Trophoblast cell (in vitro differentiated cells and primary cell): ENCODE data around the gene CS. TPM values are rescaled to one million over a fixed set of nuclear protein-coding genes. Genes with fewer than 3 reads are reported as not detected.
"Not testable (repeated sequence)": the region's sequence is repeated elsewhere in the genome, so short reads cannot be mapped to it uniquely, and the experiment has no call there.

Experiments used
- DNase-seq, 2 donors: peaks; one replicate each; pipeline ENCODE4 v3.0.0-alpha.2; 2016
- H2AFZ ChIP-seq: 2 replicates; pipeline ENCODE4 v1.6.1; 2013; ENCODE audit warnings: low read length, moderate library complexity, mild to moderate bottlenecking; ENCODE audit not compliant: insufficient read depth, poor library complexity
- H2AK5ac ChIP-seq: 2 replicates; pipeline ENCODE4 v1.6.1; 2013; ENCODE audit warnings: mild to moderate bottlenecking, low read length
- H2BK120ac ChIP-seq: 2 replicates; pipeline ENCODE4 v1.6.1; 2013; ENCODE audit warnings: low read length, mild to moderate bottlenecking, moderate library complexity; ENCODE audit not compliant: insufficient read depth, poor library complexity
- H2BK12ac ChIP-seq: 2 replicates; pipeline ENCODE4 v1.6.1; 2013; ENCODE audit warnings: mild to moderate bottlenecking, low read length, moderate library complexity
- H2BK5ac ChIP-seq: 2 replicates; pipeline ENCODE4 v1.6.1; 2013; ENCODE audit warnings: low read length, low read depth, moderate library complexity, mild to moderate bottlenecking; ENCODE audit not compliant: poor library complexity
- H3K14ac ChIP-seq: 2 replicates; pipeline ENCODE4 v1.6.1; 2013; ENCODE audit warnings: mild to moderate bottlenecking, low read length
- H3K18ac ChIP-seq: 2 replicates; pipeline ENCODE4 v1.6.1; 2013; ENCODE audit warnings: mild to moderate bottlenecking, low read length
- H3K23ac ChIP-seq: 2 replicates; pipeline ENCODE4 v1.6.1; 2013; ENCODE audit warnings: low read length
- H3K27ac ChIP-seq: 2 replicates; pipeline ENCODE4 v1.5.1; 2013; ENCODE audit warnings: low read depth, mild to moderate bottlenecking, inconsistent platforms, low read length, moderate library complexity
- H3K27me3 ChIP-seq: 2 replicates; pipeline ENCODE4 v1.6.1; 2013; ENCODE audit warnings: inconsistent platforms, mild to moderate bottlenecking, low read length, moderate library complexity; ENCODE audit not compliant: insufficient read depth
- H3K36me3 ChIP-seq, 2 experiments: 1 replicate in 1 of 2; 2 replicates in 1 of 2; pipeline ENCODE4 v1.6.1; 2013; ENCODE audit warnings: low read length in 2 of 2, mild to moderate bottlenecking in 2 of 2, moderate library complexity in 1 of 2; ENCODE audit not compliant: insufficient read depth in 2 of 2, control insufficient read depth in 1 of 2
- H3K4ac ChIP-seq: 2 replicates; pipeline ENCODE4 v1.6.1; 2013; ENCODE audit warnings: low read depth, mild to moderate bottlenecking, low read length, moderate library complexity
- H3K4me1 ChIP-seq, 2 experiments: 1 replicate in 1 of 2; 2 replicates in 1 of 2; pipeline ENCODE4 v1.6.1; 2013; ENCODE audit warnings: low read length in 2 of 2, mild to moderate bottlenecking in 2 of 2, moderate library complexity in 1 of 2; ENCODE audit not compliant: insufficient read depth in 2 of 2, control insufficient read depth in 1 of 2
- H3K4me2 ChIP-seq: 2 replicates; pipeline ENCODE4 v1.6.1; 2013; ENCODE audit warnings: inconsistent platforms, mild to moderate bottlenecking, low read length, moderate library complexity
- H3K4me3 ChIP-seq: 2 replicates; pipeline ENCODE4 v1.5.1; 2013; ENCODE audit warnings: mild to moderate bottlenecking, low read depth, low read length, inconsistent platforms
- H3K79me1 ChIP-seq: one replicate; pipeline ENCODE4 v1.6.1; 2013; ENCODE audit warnings: low read length
- H3K79me2 ChIP-seq: 2 replicates; pipeline ENCODE4 v1.6.1; 2013; ENCODE audit warnings: low read length, mild to moderate bottlenecking; ENCODE audit not compliant: control insufficient read depth, insufficient read depth, poor library complexity
- H3K9ac ChIP-seq: 2 replicates; pipeline ENCODE4 v1.6.1; 2013; ENCODE audit warnings: mild to moderate bottlenecking, low read length
- H3K9me3 ChIP-seq: 2 replicates; pipeline ENCODE4 v1.6.1; 2013; ENCODE audit warnings: low read depth, mild to moderate bottlenecking, control low read depth, inconsistent platforms, low read length; ENCODE audit not compliant: insufficient read depth
- H4K12ac ChIP-seq: 2 replicates; pipeline ENCODE4 v1.6.1; 2013; ENCODE audit warnings: low read depth, mild to moderate bottlenecking, low read length, moderate library complexity
- H4K8ac ChIP-seq: 2 replicates; pipeline ENCODE4 v1.6.1; 2013; ENCODE audit warnings: low read depth, mild to moderate bottlenecking, low read length, moderate library complexity
- H4K91ac ChIP-seq: one replicate; pipeline ENCODE4 v1.6.1; 2013; ENCODE audit warnings: low read depth, mild to moderate bottlenecking, low read length, moderate library complexity
- WGBS: extraction: QIAGEN DNeasy Blood & Tissue Kit; methylation state at CpG from one replicate; pipeline ENCODE4 v1.1.7; 2013; ENCODE audit warnings: missing lambda C conversion rate; ENCODE audit not compliant: insufficient read length, insufficient coverage; ENCODE audit errors: extremely low coverage; 5-methylcytosine and 5-hydroxymethylcytosine counted together
- polyA plus RNA-seq: library from polyadenylated mRNA; stranded (reverse); fragments of 200-250 nt; gene quantifications from 2 replicates; pipeline ENCODE4 v1.2.3, GENCODE V29; 2013

CS gene
- 101 and 105 TPM in 2 replicates for polyA plus RNA-seq

DNA sequence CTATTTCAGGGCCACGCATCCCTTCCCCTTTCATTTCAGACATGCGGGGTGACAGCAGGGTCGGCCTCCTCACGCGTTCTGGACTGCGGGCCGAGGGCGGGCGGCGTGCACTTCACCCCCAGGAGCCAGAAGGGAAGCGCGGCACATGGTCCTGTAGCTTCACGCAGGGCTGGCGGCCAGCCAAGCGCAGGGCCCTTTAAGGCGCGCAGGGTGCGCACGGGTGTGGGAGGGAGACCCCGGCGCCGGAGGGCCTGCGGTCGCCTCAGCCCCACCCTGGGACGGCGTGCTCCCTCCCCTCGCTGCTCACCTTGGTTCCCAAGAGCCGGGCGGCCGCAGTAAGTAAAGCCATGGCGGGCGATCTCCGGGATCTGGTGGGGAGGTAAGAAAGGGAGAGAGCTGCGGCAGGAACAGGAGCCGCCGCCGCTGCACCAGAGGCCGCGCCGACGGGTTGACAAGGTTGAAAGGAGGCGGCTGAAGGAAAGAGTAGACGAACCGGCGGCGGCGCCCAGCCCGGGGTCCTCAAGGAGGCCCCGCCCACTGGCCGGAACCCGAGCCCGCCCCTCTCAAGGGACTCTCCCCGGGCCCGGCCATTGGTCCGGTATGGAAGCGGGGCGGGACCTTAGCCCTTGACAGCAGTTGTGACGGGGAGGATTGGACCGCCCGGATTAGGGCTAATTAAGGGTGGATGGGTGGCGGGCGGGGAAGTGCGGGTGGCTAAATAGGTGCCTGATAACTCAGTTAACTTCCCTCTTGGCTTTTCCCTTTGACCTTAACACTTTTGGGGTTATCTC, at the start of gene CS:
Gene CS (minus strand): TSS at position 478 of the 791 bp plus-strand sequence. CDS start 129 bp downstream, at position 349.
- peaks cover 11 to 14% of the 10 kb centered on the region in 2 experiments for H3K36me3 ChIP-seq
- H3K4ac ChIP-seq: peak within 1 kb of the TSS; percentile 71
- peak within 1 kb of the TSS; percentile 7 for H2BK5ac ChIP-seq
- peak; percentile 99 for DNase-seq
- H4K91ac ChIP-seq: peak within 1 kb of the TSS; percentile 83
- H3K23ac ChIP-seq: no peak within 1 kb of the TSS
- peak within 1 kb of the TSS; percentile 80 for H4K8ac ChIP-seq
- peak within 1 kb of the TSS; percentile 89 for H3K18ac ChIP-seq
- H2BK12ac ChIP-seq: no peak within 1 kb of the TSS
- peak within 1 kb of the TSS; percentile 67 for H2AFZ ChIP-seq
- no peaks in the 10 kb centered on the region for H3K27me3 ChIP-seq
- peak within 1 kb of the TSS; percentile 89 for H3K4me2 ChIP-seq
- peak within 1 kb of the TSS; percentile 88 for H2BK120ac ChIP-seq
- WGBS: no CpG with 5 or more reads among the region's 63 CpGs
- H3K14ac ChIP-seq: peak within 1 kb of the TSS; percentile 75
- no peaks in the 10 kb centered on the region for H3K9me3 ChIP-seq
- peaks cover 8% of the 10 kb centered on the region for H3K79me1 ChIP-seq
- peak within 1 kb of the TSS; percentile 39 for H4K12ac ChIP-seq
- H3K9ac ChIP-seq: peak within 1 kb of the TSS; percentile 88
- peak within 1 kb of the TSS; percentile 70 for H3K27ac ChIP-seq
- H3K4me3 ChIP-seq: peak within 1 kb of the TSS; percentile 100
- H2AK5ac ChIP-seq: peak within 1 kb of the TSS; percentile 69
- H3K79me2 ChIP-seq: peaks cover 9% of the 10 kb centered on the region
- peaks cover 4% of the 10 kb centered on the region in 2 experiments for H3K4me1 ChIP-seq

DNA sequence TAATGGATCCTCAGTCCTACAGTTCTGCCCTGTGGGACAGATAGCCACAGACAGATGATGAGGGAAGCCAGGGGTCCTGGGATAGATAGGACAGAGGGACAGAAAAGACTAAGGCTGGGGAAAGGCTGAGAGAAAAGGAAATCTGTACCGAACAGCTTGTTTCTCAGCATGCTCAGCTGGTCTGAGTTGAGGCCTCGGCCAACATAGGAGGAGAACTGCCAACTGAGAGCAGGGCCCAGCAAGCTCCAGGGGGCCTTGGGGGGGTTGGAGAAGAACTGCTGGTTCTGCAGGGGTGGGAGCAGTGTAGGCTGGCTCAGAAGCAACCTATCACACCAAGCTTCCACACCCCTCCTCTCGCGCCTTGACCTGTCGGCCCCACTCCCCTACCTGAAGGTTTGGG, 48.6 kb upstream of the CS start:
- no peak overlapping the region for H4K8ac ChIP-seq
- peaks cover 43 to 58% of the 10 kb centered on the region in 2 experiments for H3K36me3 ChIP-seq
- no peak overlapping the region for H2BK5ac ChIP-seq
- H3K27ac ChIP-seq: no peak overlapping the region
- H4K91ac ChIP-seq: no peak overlapping the region
- H3K79me1 ChIP-seq: peaks cover 5% of the 10 kb centered on the region
- H3K9ac ChIP-seq: no peak overlapping the region
- H3K27me3 ChIP-seq: no peaks in the 10 kb centered on the region
- no CpG with 5 or more reads among the region's 5 CpGs for WGBS
- peaks cover 5% of the 10 kb centered on the region in 2 experiments for H3K4me1 ChIP-seq
- H4K12ac ChIP-seq: no peak overlapping the region
- H3K18ac ChIP-seq: no peak overlapping the region
- no peak overlapping the region for H2BK120ac ChIP-seq
- H3K9me3 ChIP-seq: no peaks in the 10 kb centered on the region
- H3K14ac ChIP-seq: no peak overlapping the region
- H2BK12ac ChIP-seq: no peak overlapping the region
- H3K4me2 ChIP-seq: no peak overlapping the region
- no peak overlapping the region for H3K23ac ChIP-seq
- no peak overlapping the region for H2AFZ ChIP-seq
- no peaks in the 10 kb centered on the region for H3K79me2 ChIP-seq
- no peak overlapping the region for H3K4me3 ChIP-seq
- no peak for DNase-seq
- no peak overlapping the region for H2AK5ac ChIP-seq
- no peak overlapping the region for H3K4ac ChIP-seq

DNA sequence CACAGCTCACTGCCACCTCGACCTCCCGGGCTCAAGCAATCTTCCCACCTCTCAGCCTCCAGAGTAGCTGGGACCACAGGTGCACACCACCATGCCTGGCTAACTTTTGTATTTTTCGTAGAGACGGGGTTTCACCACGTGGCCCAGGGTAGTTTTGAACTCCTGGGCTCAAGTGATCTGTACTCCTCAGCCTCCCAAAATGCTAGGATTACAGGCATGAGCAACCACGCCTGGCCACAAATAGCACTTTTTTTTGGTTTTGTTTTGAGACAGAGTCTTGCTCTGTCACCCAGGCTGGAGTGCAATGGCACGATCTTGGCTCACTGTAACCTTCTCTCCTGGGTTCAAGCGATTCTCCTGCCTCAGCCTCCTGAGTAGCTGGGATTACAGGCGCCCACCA, 47.1 kb upstream of the CS start:
- no CpG with 5 or more reads among the region's 9 CpGs for WGBS
- not testable (repeated sequence) for H3K18ac ChIP-seq, H3K4me2 ChIP-seq, H4K91ac ChIP-seq, H3K9ac ChIP-seq, H3K4ac ChIP-seq, DNase-seq, H4K8ac ChIP-seq, H3K4me3 ChIP-seq, H4K12ac ChIP-seq, H3K9me3 ChIP-seq, H2AFZ ChIP-seq, H2BK12ac ChIP-seq, H3K23ac ChIP-seq, H3K27me3 ChIP-seq, H2BK5ac ChIP-seq, H3K27ac ChIP-seq, H2AK5ac ChIP-seq, H3K14ac ChIP-seq, H3K79me1 ChIP-seq, H2BK120ac ChIP-seq, H3K4me1 ChIP-seq, H3K79me2 ChIP-seq
- H3K36me3 ChIP-seq: peaks cover 41 to 69% of the 10 kb centered on the region in 2 experiments

DNA sequence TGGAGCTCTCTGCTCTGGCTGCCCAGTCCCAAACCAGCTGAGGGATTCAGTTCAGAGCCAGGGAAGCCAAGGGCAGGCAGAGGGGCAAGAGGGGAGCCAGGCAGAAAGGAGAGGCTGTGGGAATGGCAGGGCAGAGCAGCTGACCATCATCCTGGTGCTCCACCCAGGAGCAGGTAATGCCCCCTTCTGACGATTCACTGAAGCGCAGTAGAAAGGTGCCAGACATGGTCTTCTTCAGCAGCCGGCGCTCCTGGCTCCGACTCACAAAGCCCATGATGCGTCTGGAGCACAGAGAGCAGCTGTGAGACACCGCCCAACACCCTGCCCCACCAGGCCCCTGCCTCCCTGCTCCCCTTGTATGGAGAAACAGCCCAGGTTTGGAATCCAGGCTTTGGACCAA, 46.5 kb upstream of the CS start:
- no peak overlapping the region for H2AK5ac ChIP-seq
- no peak overlapping the region for H3K4me2 ChIP-seq
- H3K79me1 ChIP-seq: peaks cover 5% of the 10 kb centered on the region
- H3K4me1 ChIP-seq: peaks cover 5% of the 10 kb centered on the region in 2 experiments
- no peak overlapping the region for H3K27ac ChIP-seq
- no peak overlapping the region for H3K23ac ChIP-seq
- no peak overlapping the region for H3K14ac ChIP-seq
- H4K12ac ChIP-seq: no peak overlapping the region
- H4K8ac ChIP-seq: no peak overlapping the region
- DNase-seq: no peak
- no peak overlapping the region for H3K4ac ChIP-seq
- WGBS: no CpG with 5 or more reads among the region's 7 CpGs
- H3K36me3 ChIP-seq: peaks cover 41 to 69% of the 10 kb centered on the region in 2 experiments
- H3K79me2 ChIP-seq: no peaks in the 10 kb centered on the region
- no peak overlapping the region for H3K18ac ChIP-seq
- no peaks in the 10 kb centered on the region for H3K27me3 ChIP-seq
- H4K91ac ChIP-seq: no peak overlapping the region
- no peak overlapping the region for H3K9ac ChIP-seq
- H3K9me3 ChIP-seq: no peaks in the 10 kb centered on the region
- H3K4me3 ChIP-seq: no peak overlapping the region
- no peak overlapping the region for H2AFZ ChIP-seq
- H2BK12ac ChIP-seq: no peak overlapping the region
- H2BK5ac ChIP-seq: no peak overlapping the region
- H2BK120ac ChIP-seq: no peak overlapping the region
